ENCODE measurements around the gene CAPSL.
"Not testable (repeated sequence)": the region's sequence is repeated elsewhere in the genome, so short reads cannot be mapped to it uniquely, and the experiment has no call there.

The CAPSL gene

DNA sequence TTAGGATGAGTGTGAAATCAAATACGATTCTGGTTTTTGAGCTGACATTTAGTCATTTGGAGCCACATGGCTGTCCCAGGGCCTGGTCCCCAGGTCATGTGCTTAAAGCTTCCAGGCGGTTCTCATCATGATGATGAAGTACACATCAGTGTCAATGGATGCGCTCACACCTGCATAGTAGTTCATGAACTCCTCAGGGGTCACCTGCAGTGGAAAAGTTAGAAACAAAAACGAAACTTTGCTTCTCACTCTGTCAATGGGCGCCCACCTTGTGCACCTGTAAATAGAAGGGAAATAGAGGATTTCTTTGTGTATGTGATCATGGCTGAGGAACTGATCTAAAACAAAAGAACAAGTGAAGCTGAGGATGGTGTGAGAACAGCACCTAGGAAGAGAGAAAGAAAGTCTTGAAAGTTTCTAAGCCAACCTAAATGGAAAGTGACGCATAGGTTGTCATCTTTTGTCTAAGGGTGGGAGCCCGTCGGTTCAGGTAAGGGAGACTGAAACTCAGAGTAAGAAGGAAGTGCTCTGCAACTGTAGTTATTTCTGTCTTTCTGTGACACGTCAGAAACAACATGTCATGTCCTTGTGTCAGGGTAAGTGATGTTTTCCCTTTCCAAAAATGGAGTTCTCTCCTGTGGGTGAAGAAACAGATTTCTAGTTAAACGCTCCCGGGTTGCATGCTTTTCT lies 33.8 kb downstream of the CAPSL start:
- no peak for DNase-seq

DNA sequence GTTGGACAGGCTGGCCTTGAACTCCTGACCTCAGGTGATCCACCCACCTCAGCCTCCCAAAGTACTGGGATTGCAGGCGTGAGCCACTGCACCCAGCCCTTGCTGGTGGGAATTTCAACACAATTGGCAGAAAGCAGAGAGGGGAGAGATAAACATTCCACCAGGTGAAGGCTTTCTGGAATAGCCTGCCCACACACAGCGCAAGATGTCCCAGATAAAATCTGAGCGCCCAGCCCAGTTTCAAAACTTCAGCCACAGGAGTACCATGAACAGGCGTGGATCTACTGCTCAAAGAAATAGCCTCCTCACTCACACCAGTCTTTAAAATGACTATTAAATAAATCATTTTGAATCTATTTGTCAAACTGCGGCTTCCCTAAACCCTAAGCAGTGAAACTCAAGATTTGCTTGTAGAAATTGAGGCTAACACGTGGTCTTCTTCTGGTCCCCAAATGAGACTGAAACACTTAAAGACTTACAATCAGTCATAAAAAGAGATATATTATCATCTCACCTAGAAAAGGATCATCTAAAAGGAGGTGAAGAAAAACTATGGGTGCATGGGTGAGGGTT lies 34.7 kb downstream of the CAPSL start:
- no peak for DNase-seq

DNA sequence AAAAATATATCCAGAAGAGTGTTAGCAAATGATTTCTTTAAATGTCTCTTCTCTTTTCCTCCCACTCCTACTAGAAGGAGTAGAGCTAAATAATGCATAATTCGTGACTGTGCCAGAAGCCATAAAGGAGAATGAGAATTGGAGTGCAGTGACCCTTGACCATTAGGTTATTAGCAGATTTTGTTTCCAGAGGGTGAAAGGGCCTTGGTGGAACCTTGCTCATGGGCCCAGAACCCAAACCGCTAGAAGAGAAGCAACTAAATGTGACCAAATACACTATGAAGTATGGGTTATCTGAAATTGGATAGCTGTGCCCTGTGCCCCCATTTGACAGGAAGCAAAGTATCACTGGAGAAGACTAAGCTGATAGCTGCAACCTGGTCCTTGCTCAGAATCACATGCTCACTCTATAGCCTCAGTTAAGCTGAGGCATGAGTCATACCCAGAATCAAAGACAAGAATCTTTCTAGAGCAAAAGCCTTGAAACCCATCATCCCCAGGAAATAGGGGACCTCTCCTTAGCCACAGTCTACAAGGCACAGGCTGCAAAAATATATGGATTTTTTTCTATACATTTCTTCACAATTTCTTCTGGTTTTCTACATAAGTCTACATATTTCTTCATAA lies 36.3 kb downstream of the CAPSL start:
- no peak for DNase-seq

DNA sequence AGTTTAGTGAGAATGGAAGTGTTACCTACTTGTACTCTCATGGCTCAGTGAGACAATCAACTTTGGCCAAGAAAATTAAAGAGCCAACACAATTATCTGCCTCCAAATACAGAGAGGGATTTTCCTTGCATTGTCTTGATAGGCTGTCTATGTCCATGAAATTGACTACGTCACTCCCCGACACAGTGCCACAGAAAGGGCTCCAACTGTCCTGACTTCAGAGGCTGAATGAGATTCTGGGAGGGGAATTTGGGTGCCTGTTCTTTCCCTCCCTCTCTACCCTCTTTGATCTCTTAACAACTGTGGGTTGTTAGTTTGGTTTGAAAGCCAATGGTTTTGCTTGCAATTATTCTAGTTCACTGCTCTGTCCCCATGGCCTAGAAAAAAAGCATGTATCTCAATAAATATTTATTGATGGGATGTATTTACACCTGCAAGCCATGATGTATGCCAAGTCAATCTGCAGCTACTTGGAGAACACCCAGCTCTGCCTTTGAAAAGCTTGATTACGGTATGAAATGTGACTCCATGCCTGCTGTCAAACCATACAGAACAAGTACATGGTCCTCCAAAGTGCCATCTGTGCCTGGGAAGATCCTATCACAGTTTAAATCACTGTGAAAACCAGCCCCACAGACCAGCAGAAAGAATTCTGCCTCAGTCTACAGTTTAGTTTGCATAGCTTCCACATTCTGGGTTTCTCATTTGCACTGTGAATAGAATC lies 37.3 kb downstream of the CAPSL start:
- no peak for DNase-seq

DNA sequence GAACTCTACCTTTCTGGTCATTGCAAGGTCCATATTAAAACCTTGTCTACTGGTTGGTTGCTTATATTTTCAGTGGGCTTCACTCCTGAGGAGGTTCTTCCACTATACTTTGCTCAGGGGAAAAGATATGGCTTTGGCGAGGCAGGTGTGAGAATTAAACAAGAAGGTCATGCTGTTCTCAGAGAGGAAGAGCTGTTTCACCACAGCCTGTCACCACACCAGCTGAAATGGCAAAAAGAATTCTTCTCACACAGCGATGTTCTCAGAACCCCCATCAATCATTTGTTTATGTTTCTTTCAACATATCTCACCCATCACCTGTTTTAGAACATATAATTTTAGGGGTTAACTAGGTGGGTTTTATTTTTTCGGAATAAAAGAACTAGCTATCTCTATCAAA lies 38.6 kb downstream of the CAPSL start:
- DNase-seq = no peak

DNA sequence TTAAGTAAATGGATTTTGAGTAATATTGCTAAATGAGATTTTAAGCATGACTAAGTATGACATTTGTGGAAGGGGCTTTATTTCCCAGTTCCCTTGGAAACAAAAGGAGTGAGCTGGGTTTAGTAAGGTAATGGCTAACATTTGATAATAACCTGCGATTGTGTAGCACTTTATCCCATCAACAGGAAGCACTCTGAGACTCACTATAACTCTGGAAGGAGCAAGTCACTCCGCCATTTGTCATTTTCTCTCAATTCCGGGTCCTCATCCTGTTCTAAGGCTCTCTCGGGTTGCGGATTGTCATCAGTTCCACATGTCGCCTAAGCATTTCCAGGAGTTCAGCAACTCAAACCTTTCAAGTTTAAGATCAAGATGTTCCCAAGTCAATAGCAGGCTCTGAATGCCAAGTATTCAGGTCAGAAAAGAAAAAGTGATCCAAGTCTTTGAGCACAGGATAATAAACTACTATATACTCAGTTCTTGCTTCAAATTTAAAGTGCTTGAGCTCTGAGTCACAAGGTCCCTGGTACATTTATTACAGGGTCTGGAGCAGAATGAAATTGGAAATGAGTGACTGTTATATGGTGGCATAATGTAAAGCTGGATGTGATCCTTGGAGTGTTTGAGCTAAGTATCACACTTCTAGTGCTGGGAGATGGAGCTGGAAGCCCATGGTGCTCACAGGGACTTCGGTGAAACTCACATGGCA lies 39.3 kb downstream of the CAPSL start:
- DNase-seq = no peak

DNA sequence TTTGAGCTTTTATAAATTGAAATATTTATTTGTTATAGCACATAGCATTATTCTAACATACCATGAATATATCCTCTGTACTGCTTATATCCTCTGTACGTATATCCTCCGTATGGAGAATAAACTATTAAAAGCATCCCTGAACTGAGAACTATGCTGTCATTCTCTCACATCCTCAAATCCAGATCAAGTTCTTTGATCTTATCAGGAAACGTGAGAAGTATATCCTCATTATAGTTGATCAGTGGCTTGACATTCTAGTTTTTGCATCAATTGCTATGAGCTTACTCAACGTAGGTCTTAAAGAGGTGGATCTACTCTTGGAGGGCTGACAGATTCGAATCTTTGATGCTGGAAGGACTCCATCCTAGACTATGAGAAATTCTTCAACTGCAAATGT lies 44.3 kb downstream of the CAPSL start:
- DNase-seq = no peak

DNA sequence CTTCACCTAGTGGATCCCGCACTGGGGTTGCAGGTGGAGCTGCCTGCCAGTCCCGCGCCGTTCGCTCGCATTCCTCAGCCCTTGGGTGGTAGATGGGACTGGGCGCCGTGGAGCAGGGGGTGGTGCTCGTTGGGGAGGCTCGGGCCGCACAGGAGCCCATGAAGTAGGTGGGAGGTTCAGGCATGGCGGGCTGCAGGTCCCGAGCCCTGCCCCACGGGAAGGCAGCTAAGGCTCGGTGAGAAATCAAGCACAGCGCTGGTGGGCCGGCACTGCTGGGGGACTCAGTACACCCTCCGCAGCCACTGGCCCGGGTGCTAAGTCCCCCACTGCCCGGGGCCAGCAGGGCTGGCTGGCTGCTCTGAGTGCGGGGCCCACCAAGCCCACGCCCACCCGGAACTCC lies 45.6 kb downstream of the CAPSL start:
- not testable (repeated sequence) for DNase-seq

DNA sequence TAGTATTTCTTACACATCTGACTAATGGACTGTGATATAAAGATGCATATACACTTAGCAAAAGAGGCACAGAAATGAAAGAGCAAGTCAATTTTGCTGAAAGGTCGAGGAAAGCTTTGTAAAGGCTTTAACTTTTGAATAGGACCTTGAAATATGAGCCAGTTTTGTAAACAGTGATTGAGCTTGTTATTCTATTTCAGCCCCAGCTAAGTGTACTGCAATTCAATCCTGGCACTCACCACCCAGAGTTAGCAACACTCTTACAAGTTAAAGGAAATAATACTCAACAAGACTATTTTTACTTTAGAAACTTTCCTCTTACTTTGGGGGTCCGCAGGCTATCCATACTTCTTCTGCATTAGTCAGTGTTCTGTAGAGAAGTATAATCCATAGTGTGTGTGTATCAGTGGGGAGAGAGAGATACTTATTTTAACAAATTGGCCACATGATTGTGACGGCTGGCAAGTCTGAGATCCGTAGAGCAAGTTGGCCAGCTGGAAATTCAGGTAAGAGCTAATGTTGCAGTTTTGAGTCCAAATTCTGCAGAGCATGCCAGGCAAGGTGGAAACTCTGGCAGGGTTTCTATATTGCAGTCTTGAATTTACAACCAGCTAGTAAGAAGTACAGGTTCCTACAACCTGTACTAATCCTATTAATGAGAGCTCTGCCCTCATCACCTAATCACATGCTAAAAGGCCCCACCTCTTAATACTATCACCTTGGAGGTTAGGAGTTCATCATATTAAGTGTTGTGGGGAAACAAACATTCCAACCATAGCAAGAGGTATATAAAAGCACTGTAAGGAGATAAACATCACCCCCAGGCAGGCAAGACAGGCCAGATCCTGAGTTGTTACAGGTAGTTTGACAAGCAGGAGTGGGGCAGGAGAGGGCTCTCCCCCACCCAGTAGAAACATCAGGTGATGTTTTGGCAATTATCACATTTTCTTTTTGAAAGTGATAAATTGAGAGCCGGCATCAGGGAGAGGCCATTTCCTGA lies 48.1 kb downstream of the CAPSL start:
- no peak for DNase-seq

DNA sequence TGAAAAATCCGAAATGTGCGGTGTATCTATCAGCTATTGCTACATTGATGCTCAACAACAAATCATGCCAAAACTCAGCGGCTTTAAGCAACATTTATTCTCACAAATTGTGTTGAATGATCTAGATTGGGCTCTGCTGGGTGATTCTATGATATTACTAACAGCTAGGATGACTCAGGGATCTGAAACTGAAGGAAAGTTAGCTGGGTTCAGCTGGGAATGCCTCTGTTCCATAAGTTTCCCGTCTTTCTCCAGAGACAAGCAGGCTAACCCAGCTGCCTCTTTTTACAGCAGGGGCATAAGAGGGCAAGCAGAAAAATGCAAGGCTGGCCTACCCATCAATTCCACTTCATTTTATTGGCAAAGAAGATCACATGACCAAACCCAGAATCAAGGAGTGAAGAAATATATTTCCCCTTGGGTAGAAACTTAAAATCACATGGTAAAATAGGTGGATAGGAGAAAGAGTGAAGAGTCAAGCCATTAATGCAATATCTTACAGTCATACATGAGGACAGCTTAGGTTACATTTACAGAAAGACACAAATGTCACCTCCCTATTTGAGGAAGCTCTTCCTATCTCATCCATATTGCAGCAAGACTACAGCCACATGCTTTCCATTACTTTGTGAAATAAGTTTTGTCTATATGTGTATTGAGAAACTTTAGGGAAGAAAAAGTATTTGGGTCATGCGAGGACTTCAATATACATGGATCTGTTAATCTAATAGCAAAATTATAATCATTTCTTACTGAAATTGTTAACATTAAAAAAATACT lies 50.9 kb downstream of the CAPSL start:
- DNase-seq = no peak

DNA sequence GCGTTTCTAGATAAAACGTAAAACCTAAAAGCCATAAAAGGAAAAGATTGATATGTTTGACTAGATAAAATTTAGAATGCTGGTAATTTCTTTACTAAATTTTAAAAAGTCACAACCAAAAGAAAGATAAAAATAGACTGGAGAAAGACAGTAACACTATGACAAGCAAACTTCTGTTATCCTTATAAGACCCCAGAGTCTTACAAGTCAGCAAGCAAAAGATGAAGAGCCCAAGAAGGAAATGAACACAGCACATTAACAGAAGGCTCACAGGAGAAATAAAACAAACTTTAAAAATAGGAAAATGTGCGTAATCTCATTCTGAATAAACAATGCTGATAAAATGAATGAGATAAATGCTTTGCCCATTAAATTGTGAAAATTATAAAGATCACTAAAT lies 52.0 kb downstream of the CAPSL start:
- DNase-seq = no peak

DNA sequence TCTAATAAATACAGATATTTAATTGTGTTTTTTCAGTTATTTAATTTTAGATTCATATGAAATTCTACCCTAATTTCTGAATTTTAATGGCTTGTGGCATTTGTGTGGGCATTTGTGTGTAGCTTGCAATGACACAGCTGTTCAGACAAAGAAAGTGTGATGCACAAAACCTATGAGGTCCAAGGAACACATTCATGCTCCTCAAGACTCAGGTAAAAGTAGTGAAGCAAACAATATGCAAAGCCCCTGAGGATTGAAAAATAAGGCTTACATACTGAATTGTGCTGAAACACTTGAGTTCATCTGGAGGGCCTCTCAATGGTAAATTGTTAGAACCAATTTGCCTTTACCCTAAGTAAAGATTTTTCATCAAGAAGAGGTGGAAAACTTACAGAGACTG lies 53.6 kb downstream of the CAPSL start:
- no peak for DNase-seq

DNA sequence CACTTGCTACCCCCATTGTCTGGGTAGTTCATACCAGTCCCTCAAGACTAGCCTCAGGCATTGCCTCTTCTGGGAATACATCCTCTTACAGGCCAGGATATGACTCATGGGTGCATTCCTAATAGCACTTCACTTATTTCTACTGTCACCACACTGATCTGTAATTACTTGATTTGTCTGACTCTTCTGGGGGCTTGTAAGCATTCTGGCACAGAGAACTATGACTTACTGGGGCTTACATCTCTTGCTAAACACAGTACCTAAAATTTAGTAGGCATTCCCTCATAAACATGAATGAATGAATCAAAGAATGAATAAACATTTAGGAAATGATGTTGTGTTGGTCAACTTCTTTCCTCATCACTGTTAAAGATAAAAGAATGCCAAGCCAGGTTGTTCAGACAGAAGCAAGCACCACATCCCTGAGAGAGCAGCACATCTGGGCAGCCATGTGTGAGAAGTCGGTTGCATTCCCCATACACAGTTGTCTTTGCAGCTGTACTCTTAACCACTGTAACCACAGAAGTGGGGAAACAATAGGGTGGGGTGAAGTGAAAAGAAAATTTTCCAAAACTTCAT lies 54.1 kb downstream of the CAPSL start:
- DNase-seq = no peak

DNA sequence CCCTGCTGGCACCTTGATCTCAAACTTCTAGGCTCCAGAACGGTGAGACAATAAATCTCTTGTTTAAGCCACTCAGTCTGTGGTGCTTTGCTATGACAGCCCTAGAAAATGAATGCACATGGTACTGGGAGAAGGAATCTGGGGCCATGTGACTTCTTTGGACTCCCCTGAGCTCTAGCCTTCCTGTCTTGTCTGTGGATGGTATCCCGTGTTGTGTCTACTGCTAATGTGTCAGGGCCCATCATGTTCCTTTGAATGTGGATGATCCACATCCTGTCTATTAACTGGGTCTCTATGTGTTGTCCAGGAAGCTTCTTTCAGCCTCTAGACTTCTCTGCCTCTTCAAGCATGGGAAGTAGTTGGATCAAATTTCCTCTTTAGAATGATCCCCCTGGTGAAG lies 56.7 kb downstream of the CAPSL start:
- no peak for DNase-seq

DNA sequence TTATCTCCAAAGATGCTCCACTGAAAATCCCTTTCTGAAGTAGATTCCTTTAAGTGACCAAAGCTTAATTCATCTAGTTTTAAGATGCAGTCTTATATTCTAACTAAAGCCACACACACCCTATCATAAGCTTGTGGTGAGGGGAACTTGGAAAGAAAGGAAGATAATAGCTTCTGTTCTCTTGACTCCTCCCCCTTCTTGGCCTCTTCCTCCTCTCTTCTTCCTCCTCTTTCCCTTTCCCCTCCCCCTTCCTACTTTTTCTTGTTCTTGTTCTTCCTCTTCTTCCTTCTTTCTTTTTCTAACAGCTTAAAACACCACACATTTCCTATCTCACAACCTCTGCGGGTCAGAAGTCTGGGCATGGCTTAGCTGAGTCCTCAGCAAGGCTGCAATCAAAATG lies 58.3 kb downstream of the CAPSL start:
- no peak for DNase-seq

DNA sequence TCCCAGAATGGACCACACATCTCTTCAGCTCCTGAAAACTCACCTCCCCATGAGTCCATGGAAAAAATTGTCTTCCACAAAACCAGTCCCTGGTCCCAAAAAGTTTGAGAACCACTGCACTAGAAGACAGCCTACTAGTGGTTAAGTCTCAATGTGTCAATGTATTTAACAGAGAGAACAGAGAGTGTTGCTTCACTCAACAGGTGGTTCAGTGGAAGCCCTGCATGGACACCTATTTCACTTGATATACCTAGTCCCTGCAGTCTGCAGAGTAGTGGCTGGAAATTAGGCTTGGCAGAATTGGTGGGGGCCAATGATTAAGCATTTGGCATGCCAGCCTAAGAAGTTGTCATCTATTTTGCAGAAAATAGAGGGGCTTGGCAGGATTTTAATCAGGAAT lies 58.8 kb downstream of the CAPSL start:
- DNase-seq = no peak

DNA sequence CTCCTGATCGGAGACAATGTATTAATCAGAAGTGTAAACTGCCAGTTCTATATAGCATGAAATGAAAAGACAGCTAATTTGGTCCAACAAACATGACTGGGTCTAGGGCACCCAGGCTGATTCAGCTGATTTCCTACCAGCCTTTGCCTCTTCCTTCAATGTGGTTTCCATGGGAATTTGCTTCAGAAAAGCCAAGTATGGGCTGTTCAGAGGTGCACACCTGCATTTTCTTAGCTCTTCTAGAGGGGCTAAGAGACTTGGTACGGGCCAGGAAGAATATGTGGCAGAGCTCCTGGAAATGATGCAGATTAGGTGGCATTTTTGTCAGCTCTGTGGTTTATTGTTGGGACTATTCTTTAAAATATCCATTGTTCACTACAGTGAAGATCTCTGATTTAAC lies 59.3 kb downstream of the CAPSL start:
- DNase-seq = no peak

DNA sequence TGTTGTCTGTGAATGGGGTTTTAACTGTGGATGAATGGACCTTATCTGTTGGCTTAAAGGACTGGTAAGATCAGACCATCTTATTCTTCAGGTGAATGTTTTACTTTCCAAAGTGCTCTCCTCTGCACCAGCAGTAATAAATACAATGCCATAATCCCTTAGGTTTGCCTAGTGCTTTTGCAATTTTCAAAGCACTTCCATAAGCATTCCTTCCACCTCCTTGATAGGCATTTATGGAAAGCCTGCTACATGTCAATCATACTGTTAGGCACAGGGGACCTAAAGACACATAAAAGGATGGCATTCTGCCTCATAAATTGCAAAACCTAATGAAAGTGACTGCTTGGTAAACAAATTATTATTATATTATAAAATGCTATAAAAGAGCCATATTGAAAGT lies 60.3 kb downstream of the CAPSL start:
- no peak for DNase-seq

DNA sequence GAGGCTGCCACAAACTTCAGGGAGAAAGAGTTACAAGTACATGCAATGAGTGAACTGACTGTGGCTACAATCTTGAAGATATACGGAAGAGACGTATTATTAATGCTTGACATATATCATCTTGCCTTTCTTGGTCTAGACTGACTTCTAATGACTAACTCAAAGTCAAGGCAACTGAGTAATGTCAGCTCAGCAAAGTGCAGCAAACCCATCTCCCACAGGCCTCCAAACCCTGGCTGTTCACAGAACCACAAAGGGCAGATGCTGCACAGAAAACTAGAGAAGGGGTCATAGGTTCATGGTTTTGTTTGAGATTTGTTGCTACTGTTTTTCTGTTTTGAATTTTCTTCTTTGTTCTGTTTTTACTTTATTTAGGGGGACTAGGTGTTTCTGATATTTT lies 60.8 kb downstream of the CAPSL start:
- no peak for DNase-seq

DNA sequence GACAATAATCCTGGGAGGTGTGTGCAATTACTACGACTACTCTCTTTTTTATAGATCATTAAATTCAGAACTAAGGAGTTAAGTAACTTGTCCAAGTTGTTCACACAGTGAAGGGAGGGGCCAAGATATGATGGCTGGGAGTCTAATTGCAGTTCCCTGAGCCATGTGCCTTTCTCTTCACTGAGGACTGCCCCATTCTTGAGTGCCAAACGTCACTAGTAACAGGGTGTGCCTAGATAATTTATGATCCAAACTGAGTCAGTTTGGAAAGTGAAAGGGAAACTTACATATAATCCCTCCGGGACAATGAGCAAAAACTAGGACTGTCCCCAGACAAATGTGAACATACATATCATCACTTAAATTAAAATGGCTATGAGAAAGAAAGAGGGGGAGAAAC lies 61.5 kb downstream of the CAPSL start:
- no peak for DNase-seq

DNA sequence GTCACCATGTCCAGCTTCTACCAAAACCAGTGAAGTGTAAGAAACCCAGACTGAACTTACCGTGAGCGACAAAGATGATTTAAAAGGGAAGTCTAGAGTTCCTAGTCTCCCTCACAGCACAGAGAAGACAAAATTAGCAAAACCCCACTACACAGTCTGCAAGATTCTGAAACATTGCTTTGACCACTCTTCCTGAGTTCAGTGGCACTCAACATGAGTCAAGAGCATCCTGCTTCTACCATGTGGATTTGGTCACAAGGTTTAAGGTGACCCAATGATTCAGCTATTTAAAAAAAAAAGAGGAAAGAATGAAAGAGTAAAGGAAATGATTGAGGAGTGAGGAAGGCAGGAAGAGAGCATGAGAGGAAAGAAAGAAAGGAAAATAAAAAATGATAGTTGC lies 62.0 kb downstream of the CAPSL start:
- DNase-seq = no peak

Data from stimulated activated CD4-positive, alpha-beta T cell treated with anti-CD3 and anti-CD28 coated beads, Interleukin-2, amount 100 ng/mL, for 24 hours (primary cell).